ENCODE data around the gene PRR35. TPM values are rescaled to one million over a fixed set of nuclear protein-coding genes. Genes with fewer than 3 reads are reported as not detected.

The PRR35 gene
- total RNA-seq, 1 experiment from 2014 or later, result not detected

DNA sequence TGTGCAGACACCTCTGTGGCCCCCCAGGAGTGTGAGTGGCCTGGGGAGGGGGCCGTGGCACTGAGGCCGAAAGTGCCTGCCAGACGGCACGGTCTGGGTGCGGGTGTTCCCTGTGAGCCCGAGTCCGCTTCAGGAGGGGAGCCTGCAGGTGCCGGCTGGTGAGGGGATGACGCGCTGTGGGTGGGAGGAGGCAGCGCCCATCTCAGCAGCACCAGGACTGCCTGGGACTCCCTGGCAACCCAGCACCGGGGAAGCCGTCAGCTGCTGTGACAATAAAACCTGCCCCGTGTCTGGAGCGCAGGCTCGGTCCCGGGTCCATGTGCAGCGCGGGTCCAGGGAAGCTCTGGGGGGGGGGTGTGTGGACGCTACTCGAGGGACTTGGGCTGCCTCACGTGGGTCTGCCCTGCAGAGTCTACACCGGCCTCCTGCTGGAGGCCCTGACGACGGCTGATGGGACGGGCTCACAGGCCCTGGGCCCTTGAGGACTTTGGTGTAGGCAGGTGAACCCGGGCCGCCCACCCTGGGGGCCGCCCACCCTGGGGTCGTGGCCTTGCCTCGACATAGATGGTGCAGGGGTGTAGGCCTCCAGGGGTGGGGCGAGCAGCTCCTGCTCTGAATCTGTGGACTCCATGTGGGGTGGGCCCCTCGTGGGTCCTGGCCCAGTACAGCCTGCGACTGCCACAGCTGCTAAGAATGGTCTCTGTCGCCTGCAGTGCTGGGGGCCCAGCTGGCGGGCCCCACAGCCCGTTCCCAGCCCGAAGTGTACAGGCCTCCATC lies 23.8 kb downstream of the PRR35 start:
- Histone ChIP-seq H4K20me1 (ENCODE audit: insufficient read depth, low read depth, low read length) (peaks cover 6% of the 10 kb centered on the region; the same call in 1 of the 2 replicates), H3K4me2 (ENCODE audit: low read depth, low read length, poor library complexity, severe bottlenecking) (no peak overlapping the region), H3K27me3 (ENCODE audit: low read length) (no peaks in the 10 kb centered on the region), H3K9ac (ENCODE audit: low read length) (no peak overlapping the region), H3K4me3 (ENCODE audit: low read length) (no peak overlapping the region), H3K9me3 (ENCODE audit: low read length) (no peaks in the 10 kb centered on the region), H3K27ac (ENCODE audit: low read length) (no peak overlapping the region), H3K9me2 (replicated peaks; ENCODE audit: insufficient read depth, low read length) (no peaks in the 10 kb centered on the region), H2AFZ (ENCODE audit: low read length) (no peak overlapping the region), H3K79me2 (ENCODE audit: low read length) (peaks cover 6% of the 10 kb centered on the region; the same call in 1 of the 2 replicates), H3K36me3 (ENCODE audit: insufficient read depth, low read length) (no peaks in the 10 kb centered on the region), H3K4me1 (ENCODE audit: low read length) (peaks cover 24% of the 10 kb centered on the region)
- DNase-seq, result no peak

DNA sequence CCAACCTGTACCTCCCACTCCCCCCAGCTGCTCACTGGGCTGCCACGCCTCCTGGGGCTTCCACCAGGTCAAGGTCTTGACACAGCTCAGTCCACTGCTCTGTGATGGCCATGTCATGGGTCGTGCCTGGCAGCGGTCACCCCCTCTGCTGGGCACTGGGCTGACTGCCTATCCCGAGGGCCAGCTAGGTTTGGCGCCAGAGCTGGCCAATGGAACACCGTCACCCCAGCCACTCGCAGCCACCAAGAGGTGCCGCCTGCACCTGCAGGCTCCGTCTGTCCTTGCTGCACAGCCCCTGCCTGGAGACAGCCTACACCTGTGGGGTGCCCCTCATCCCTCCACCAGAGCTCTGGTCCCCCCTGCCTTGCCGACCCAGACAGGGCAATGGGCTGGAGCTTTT lies 25.2 kb downstream of the PRR35 start:
- H3K79me2 ChIP-seq (ENCODE audit: low read length), result peaks cover 6% of the 10 kb centered on the region; the same call in 1 of the 2 replicates
- H3K9me2 ChIP-seq (replicated peaks; ENCODE audit: insufficient read depth, low read length), result no peaks in the 10 kb centered on the region
- H3K4me2 ChIP-seq (ENCODE audit: low read depth, low read length, poor library complexity, severe bottlenecking), result no peak overlapping the region
- H4K20me1 ChIP-seq (ENCODE audit: insufficient read depth, low read depth, low read length), result peaks cover 6% of the 10 kb centered on the region
- H3K9me3 ChIP-seq (ENCODE audit: low read length), result no peaks in the 10 kb centered on the region
- no peaks in the 10 kb centered on the region for H3K36me3 ChIP-seq (ENCODE audit: insufficient read depth, low read length)
- no peak overlapping the region for H3K27ac ChIP-seq (ENCODE audit: low read length)
- H3K4me3 ChIP-seq (ENCODE audit: low read length), result no peak overlapping the region
- H3K4me1 ChIP-seq (ENCODE audit: low read length), result peaks cover 24% of the 10 kb centered on the region
- H3K9ac ChIP-seq (ENCODE audit: low read length), result no peak overlapping the region
- H2AFZ ChIP-seq (ENCODE audit: low read length), result no peak overlapping the region
- H3K27me3 ChIP-seq (ENCODE audit: low read length), result no peaks in the 10 kb centered on the region
- DNase-seq, result peak; percentile 63

GRCh38 chr16:586047-586644 lies 26.0 kb downstream of the PRR35 start:
- Histone ChIP-seq H3K36me3 (ENCODE audit: insufficient read depth, low read length) (no peaks in the 10 kb centered on the region), H3K4me1 (ENCODE audit: low read length) (peaks cover 32% of the 10 kb centered on the region), H4K20me1 (ENCODE audit: insufficient read depth, low read depth, low read length) (peaks cover 14% of the 10 kb centered on the region), H3K27me3 (ENCODE audit: low read length) (no peaks in the 10 kb centered on the region), H3K9me3 (ENCODE audit: low read length) (no peaks in the 10 kb centered on the region), H3K9ac (ENCODE audit: low read length) (no peak overlapping the region), H3K27ac (ENCODE audit: low read length) (no peak overlapping the region), H3K4me3 (ENCODE audit: low read length) (no peak overlapping the region), H2AFZ (ENCODE audit: low read length) (no peak overlapping the region), H3K9me2 (replicated peaks; ENCODE audit: insufficient read depth, low read length) (no peaks in the 10 kb centered on the region), H3K4me2 (ENCODE audit: low read depth, low read length, poor library complexity, severe bottlenecking) (no peak overlapping the region), H3K79me2 (ENCODE audit: low read length) (peaks cover 6% of the 10 kb centered on the region; the same call in 1 of the 2 replicates)
- no peak for DNase-seq

DNA sequence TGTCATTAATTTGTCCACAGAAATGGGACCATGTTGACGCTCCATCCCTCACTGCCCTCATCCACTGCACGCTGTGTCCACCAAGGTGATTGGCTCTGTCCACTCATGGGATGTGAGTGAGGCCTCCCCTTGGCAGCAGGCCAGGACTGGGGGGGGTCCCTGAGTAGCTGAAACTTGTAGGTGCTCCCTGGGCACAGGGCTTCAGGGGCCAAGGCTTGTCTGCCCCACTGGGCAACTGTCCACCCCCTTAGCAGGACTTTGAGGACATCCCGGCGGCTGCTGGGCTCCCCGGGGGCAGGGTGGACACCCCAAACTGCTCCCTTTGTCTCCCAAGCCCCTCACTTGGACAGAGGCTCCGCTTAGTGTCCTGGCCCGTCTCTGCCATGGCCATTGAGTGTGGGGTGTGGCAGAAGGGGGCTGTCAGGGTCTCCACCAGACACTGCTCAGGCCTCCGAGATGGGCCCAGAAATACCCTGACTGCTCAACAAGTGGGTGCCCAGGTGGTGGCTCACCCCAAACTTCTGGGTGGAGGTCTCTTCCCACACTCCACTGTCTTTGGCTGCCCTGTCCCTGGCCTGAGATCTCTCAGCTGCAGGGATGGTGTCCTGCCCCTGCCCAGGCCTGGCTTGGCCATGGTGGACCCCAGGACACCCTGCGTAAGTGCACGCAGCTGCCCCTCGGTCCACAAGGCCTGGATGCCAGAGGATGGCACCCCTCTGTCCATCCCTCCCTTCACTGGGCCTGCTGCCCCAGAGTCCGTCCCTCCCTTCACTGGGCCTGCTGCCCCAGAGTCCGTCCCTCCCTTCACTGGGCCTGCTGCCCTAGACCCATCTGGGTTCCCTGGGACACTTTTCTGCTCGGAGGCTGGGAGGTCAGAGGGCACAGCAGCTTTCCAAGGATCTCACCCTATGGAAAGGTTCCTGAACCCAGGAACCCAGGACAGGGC lies 26.7 kb downstream of the PRR35 start:
- DNase-seq, result no peak
- Histone ChIP-seq H3K79me2 (ENCODE audit: low read length) (peaks cover 6% of the 10 kb centered on the region; the same call in 1 of the 2 replicates), H2AFZ (ENCODE audit: low read length) (no peak overlapping the region), H3K4me3 (ENCODE audit: low read length) (peak overlapping the region; percentile 85; the same call in 1 of the 2 replicates), H3K9ac (ENCODE audit: low read length) (peak overlapping the region; percentile 95), H3K4me1 (ENCODE audit: low read length) (peaks cover 36% of the 10 kb centered on the region), H3K9me3 (ENCODE audit: low read length) (no peaks in the 10 kb centered on the region), H3K36me3 (ENCODE audit: insufficient read depth, low read length) (no peaks in the 10 kb centered on the region), H3K27me3 (ENCODE audit: low read length) (no peaks in the 10 kb centered on the region), H4K20me1 (ENCODE audit: insufficient read depth, low read depth, low read length) (peaks cover 20% of the 10 kb centered on the region), H3K4me2 (ENCODE audit: low read depth, low read length, poor library complexity, severe bottlenecking) (peak overlapping the region; percentile 72), H3K27ac (ENCODE audit: low read length) (no peak overlapping the region), H3K9me2 (replicated peaks; ENCODE audit: insufficient read depth, low read length) (no peaks in the 10 kb centered on the region)

DNA sequence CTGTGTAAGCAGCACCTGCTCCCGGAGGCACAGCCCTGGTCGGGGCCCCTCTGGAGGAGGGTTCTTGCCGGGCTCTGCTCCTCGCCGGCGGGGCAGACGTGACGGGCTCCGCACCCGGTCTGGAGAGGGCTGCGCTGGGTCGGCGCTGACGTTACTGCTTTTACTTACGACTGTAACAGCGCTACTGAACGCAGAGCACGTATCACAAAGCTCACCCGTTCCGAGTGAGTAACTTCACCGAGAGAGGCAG lies 28.4 kb downstream of the PRR35 start:
- Histone ChIP-seq H3K4me3 (ENCODE audit: low read length) (peak overlapping the region; percentile 85), H3K79me2 (ENCODE audit: low read length) (peaks cover 6% of the 10 kb centered on the region; the same call in 1 of the 2 replicates), H3K9ac (ENCODE audit: low read length) (peak overlapping the region; percentile 95), H3K9me2 (replicated peaks; ENCODE audit: insufficient read depth, low read length) (no peaks in the 10 kb centered on the region), H3K36me3 (ENCODE audit: insufficient read depth, low read length) (no peaks in the 10 kb centered on the region), H4K20me1 (ENCODE audit: insufficient read depth, low read depth, low read length) (peaks cover 37% of the 10 kb centered on the region), H3K4me2 (ENCODE audit: low read depth, low read length, poor library complexity, severe bottlenecking) (peak overlapping the region; percentile 72), H3K9me3 (ENCODE audit: low read length) (no peaks in the 10 kb centered on the region), H3K4me1 (ENCODE audit: low read length) (peaks cover 44% of the 10 kb centered on the region), H2AFZ (ENCODE audit: low read length) (peak overlapping the region; percentile 23; the same call in 1 of the 2 replicates), H3K27ac (ENCODE audit: low read length) (peak overlapping the region; percentile 88), H3K27me3 (ENCODE audit: low read length) (no peaks in the 10 kb centered on the region)
- DNase-seq, result peak; percentile 88

GRCh38 chr16:588889-589657 lies 28.9 kb downstream of the PRR35 start:
- Histone ChIP-seq H3K9me3 (ENCODE audit: low read length) (no peaks in the 10 kb centered on the region), H3K4me2 (ENCODE audit: low read depth, low read length, poor library complexity, severe bottlenecking) (peak overlapping the region; percentile 72), H3K36me3 (ENCODE audit: insufficient read depth, low read length) (no peaks in the 10 kb centered on the region), H3K9me2 (replicated peaks; ENCODE audit: insufficient read depth, low read length) (no peaks in the 10 kb centered on the region), H3K4me1 (ENCODE audit: low read length) (peaks cover 45% of the 10 kb centered on the region), H3K9ac (ENCODE audit: low read length) (peak overlapping the region; percentile 95), H3K27me3 (ENCODE audit: low read length) (no peaks in the 10 kb centered on the region), H3K27ac (ENCODE audit: low read length) (peak overlapping the region; percentile 88), H2AFZ (ENCODE audit: low read length) (peak overlapping the region; percentile 97), H3K4me3 (ENCODE audit: low read length) (peak overlapping the region; percentile 85), H4K20me1 (ENCODE audit: insufficient read depth, low read depth, low read length) (peaks cover 42% of the 10 kb centered on the region), H3K79me2 (ENCODE audit: low read length) (peaks cover 11% of the 10 kb centered on the region; the same call in 1 of the 2 replicates)
- peak; percentile 98 for DNase-seq

DNA sequence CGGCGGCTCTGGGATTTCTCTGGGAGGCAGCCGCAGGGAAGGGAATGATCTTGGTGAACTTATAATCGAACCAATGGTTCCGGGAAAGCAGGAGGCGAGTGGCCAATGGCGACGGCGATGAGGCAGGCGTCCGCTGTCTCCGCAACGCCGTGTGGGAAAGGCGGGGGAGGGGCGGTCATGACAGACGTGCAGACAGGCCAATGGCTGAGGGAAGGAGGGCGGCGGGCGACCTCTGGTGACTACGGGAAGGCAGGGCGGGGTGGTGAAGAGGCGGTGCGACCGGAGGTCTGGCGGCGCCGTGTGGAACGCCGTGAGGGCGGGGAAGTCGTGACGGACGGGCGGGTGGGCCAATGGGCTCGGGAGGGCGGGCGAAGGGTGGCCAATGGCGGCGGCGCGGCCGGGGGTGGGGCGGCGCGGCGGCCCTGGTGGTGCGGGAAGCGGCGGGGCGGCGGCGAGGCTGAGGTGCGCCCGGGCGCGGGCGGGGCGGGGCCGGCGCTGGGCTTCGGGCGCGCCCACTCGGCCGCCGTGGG lies 29.5 kb downstream of the PRR35 start, which contains the start of gene RAB40C:
Gene RAB40C (plus strand): TSS at position 409 of the 530 bp plus-strand sequence. CDS start 226 bp downstream, outside the sequence.
- H3K79me2 ChIP-seq (ENCODE audit: low read length), result peaks cover 15% of the 10 kb centered on the region; the same call in 1 of the 2 replicates
- peak within 1 kb of the TSS; percentile 88 for H3K4me2 ChIP-seq (ENCODE audit: low read depth, low read length, poor library complexity, severe bottlenecking)
- DNase-seq, result peak; percentile 99
- peak within 1 kb of the TSS; percentile 97 for H2AFZ ChIP-seq (ENCODE audit: low read length)
- no peaks in the 10 kb centered on the region for H3K9me3 ChIP-seq (ENCODE audit: low read length)
- H3K27ac ChIP-seq (ENCODE audit: low read length), result peak within 1 kb of the TSS; percentile 88
- no peaks in the 10 kb centered on the region for H3K9me2 ChIP-seq (replicated peaks; ENCODE audit: insufficient read depth, low read length)
- peaks cover 46% of the 10 kb centered on the region for H4K20me1 ChIP-seq (ENCODE audit: insufficient read depth, low read depth, low read length)
- H3K27me3 ChIP-seq (ENCODE audit: low read length), result no peaks in the 10 kb centered on the region
- no peaks in the 10 kb centered on the region for H3K36me3 ChIP-seq (ENCODE audit: insufficient read depth, low read length)
- peak within 1 kb of the TSS; percentile 95 for H3K9ac ChIP-seq (ENCODE audit: low read length)
- H3K4me3 ChIP-seq (ENCODE audit: low read length), result peak within 1 kb of the TSS; percentile 86
- peaks cover 45% of the 10 kb centered on the region for H3K4me1 ChIP-seq (ENCODE audit: low read length)
